WTC11 (cell line): ENCODE results near the gene OPN3. TPM values are rescaled to one million over a fixed set of nuclear protein-coding genes. Genes with fewer than 3 reads are reported as not detected.

Experiments
- ATAC-seq: fragments of 200-7000 bp; cut with Tn5 transposase; 2 replicates; pipeline ENCODE4 v1.10.0; 2021; ENCODE audit warnings: mild to moderate bottlenecking, moderate library complexity
- CTCF ChIA-PET: fragments of 300-600 bp; sonication (Branson Sonifier 250); formaldehyde crosslinking; loops from one replicate; lab custom pipeline; 2021; ENCODE audit warnings: antibody characterized with exemption; lab: Charles Lee
- POLR2A ChIA-PET: fragments of 350-600 bp; sonication (Branson Sonifier 250); formaldehyde crosslinking; loops from one replicate; lab custom pipeline; 2021; ENCODE audit warnings: antibody characterized with exemption; lab: Charles Lee
- DNase-seq: peaks from one replicate; pipeline ENCODE4 v3.0.0; 2021; ENCODE audit warnings: low spot score
- H3K27ac Mint-ChIP-seq: 2 replicates; pipeline ENCODE4 v1.8.0; 2021; ENCODE audit warnings: mixed read lengths
- H3K27me3 Mint-ChIP-seq: 2 replicates; pipeline ENCODE4 v1.8.0; 2021; ENCODE audit warnings: low read depth, mild to moderate bottlenecking, moderate library complexity, mixed read lengths
- H3K36me3 Mint-ChIP-seq: 2 replicates; pipeline ENCODE4 v1.8.0; 2021; ENCODE audit warnings: mixed read lengths
- H3K4me1 Mint-ChIP-seq: 2 replicates; pipeline ENCODE4 v1.8.0; 2022; ENCODE audit warnings: mixed read lengths
- H3K4me3 Mint-ChIP-seq: 2 replicates; pipeline ENCODE4 v1.8.0; 2021; ENCODE audit warnings: mild to moderate bottlenecking, moderate library complexity, mixed read lengths
- H3K9me3 Mint-ChIP-seq: 2 replicates; pipeline ENCODE4 v1.8.0; 2021; ENCODE audit warnings: mixed read lengths
- E2F4 ChIP-seq: sonication (generic); formaldehyde crosslinking; IDR thresholded peaks from 2 replicates; pipeline ENCODE4 v1.8.1; 2022; ENCODE audit warnings: low read depth, mild to moderate bottlenecking, moderate library complexity, missing genetic modification reagents, borderline replicate concordance
- ETV6 ChIP-seq: sonication (generic); formaldehyde crosslinking; IDR thresholded peaks from 2 replicates; pipeline ENCODE4 v1.8.1; 2022; ENCODE audit warnings: mild to moderate bottlenecking, missing genetic modification reagents
- FOXP4 ChIP-seq: sonication (generic); formaldehyde crosslinking; IDR thresholded peaks from 2 replicates; pipeline ENCODE4 v1.8.0; 2022; ENCODE audit warnings: mild to moderate bottlenecking, missing genetic modification reagents
- GABPB1 ChIP-seq: sonication (generic); formaldehyde crosslinking; IDR thresholded peaks from 2 replicates; pipeline ENCODE4 v1.8.1; 2023; ENCODE audit warnings: mild to moderate bottlenecking, missing genetic modification reagents
- IRF2 ChIP-seq: sonication (generic); formaldehyde crosslinking; IDR thresholded peaks from 2 replicates; pipeline ENCODE4 v1.8.0; 2022; ENCODE audit warnings: low read depth, missing genetic modification reagents, borderline replicate concordance
- JAZF1 ChIP-seq: fragments of 250-450 bp; sonication (Bioruptor Pico); IDR thresholded peaks from 2 replicates; pipeline ENCODE4 v1.9.0; 2021; ENCODE audit warnings: moderate library complexity, mild to moderate bottlenecking, inconsistent platforms
- JUN ChIP-seq: sonication (generic); formaldehyde crosslinking; IDR thresholded peaks from 2 replicates; pipeline ENCODE4 v1.8.0; 2023; ENCODE audit warnings: mild to moderate bottlenecking, missing genetic modification reagents
- KAT7 ChIP-seq: sonication (generic); formaldehyde crosslinking; IDR thresholded peaks from 2 replicates; pipeline ENCODE4 v1.8.1; 2023; ENCODE audit warnings: missing genetic modification reagents, mild to moderate bottlenecking, borderline replicate concordance
- PRDM15 ChIP-seq: sonication (generic); formaldehyde crosslinking; IDR thresholded peaks from 2 replicates; pipeline ENCODE4 v1.8.0; 2022; ENCODE audit warnings: missing genetic modification reagents
- PREB ChIP-seq: sonication (generic); formaldehyde crosslinking; IDR thresholded peaks from 2 replicates; pipeline ENCODE4 v1.8.1; 2022; ENCODE audit warnings: mild to moderate bottlenecking, missing genetic modification reagents, moderate library complexity, borderline replicate concordance
- TEAD1 ChIP-seq: sonication (generic); formaldehyde crosslinking; IDR thresholded peaks from 2 replicates; pipeline ENCODE4 v1.8.0; 2022; ENCODE audit warnings: mild to moderate bottlenecking, missing genetic modification reagents
- USF1 ChIP-seq: sonication (generic); formaldehyde crosslinking; IDR thresholded peaks from 2 replicates; pipeline ENCODE4 v1.8.0; 2022; ENCODE audit warnings: mild to moderate bottlenecking, missing genetic modification reagents
- ZBTB21 ChIP-seq: sonication (generic); formaldehyde crosslinking; IDR thresholded peaks from 2 replicates; pipeline ENCODE4 v1.8.1; 2023; ENCODE audit warnings: mild to moderate bottlenecking, missing genetic modification reagents, borderline replicate concordance
- ZMAT4 ChIP-seq: fragments of 250-450 bp; sonication (Bioruptor Pico); IDR thresholded peaks from 2 replicates; pipeline ENCODE4 v1.9.0; 2021; ENCODE audit warnings: mild to moderate bottlenecking
- ZNF219 ChIP-seq: sonication (generic); formaldehyde crosslinking; IDR thresholded peaks from 2 replicates; pipeline ENCODE4 v1.8.0; 2023; ENCODE audit warnings: missing genetic modification reagents, mild to moderate bottlenecking, borderline replicate concordance
- ZNF263 ChIP-seq: sonication (generic); formaldehyde crosslinking; IDR thresholded peaks from 2 replicates; pipeline ENCODE4 v1.8.1; 2022; ENCODE audit warnings: low read depth, mild to moderate bottlenecking, moderate library complexity, missing genetic modification reagents
- ZNF281 ChIP-seq: sonication (generic); formaldehyde crosslinking; IDR thresholded peaks from 2 replicates; pipeline ENCODE4 v1.8.0; 2023; ENCODE audit warnings: mild to moderate bottlenecking, missing genetic modification reagents
- ZNF416 ChIP-seq: fragments of 250-450 bp; sonication (Bioruptor Pico); IDR thresholded peaks from 2 replicates; pipeline ENCODE4 v1.9.0; 2021; ENCODE audit warnings: mild to moderate bottlenecking, inconsistent platforms
- ZSCAN18 ChIP-seq: fragments of 250-450 bp; sonication (Bioruptor Pico); IDR thresholded peaks from 2 replicates; pipeline ENCODE4 v2.1.2; 2022; ENCODE audit warnings: mild to moderate bottlenecking, moderate library complexity
- total RNA-seq: library from RNA; stranded (reverse); gene quantifications from 3 replicates; pipeline ENCODE4 v1.2.3, GENCODE V29; 2021

The OPN3 gene
- total RNA-seq, 1 experiment from 2014 or later, result 17.2 TPM

GRCh38 chr1:241589521-241589920 is 50.6 kb downstream of the OPN3 start (continued):
- TF ChIP-seq ZSCAN18 (CRISPR knock-in tag) (no peak), PRDM15 (CRISPR knock-in tag) (no peak), GABPB1 (CRISPR knock-in tag) (no peak), TEAD1 (CRISPR knock-in tag) (no peak), PREB (CRISPR knock-in tag) (no peak), USF1 (no peak), JUN (CRISPR knock-in tag) (no peak), ZNF416 (no peak)

- POLR2A ChIA-PET, result no interaction called here
- H3K27me3 Mint-ChIP-seq, result no peaks in the 10 kb centered on the region
- no peak for ATAC-seq
- no peak for DNase-seq
- no peak overlapping the region for H3K4me3 Mint-ChIP-seq
- no peaks in the 10 kb centered on the region for H3K4me1 Mint-ChIP-seq
- no peak overlapping the region for H3K27ac Mint-ChIP-seq
- H3K9me3 Mint-ChIP-seq, result no peaks in the 10 kb centered on the region
- no peaks in the 10 kb centered on the region for H3K36me3 Mint-ChIP-seq
- CTCF ChIA-PET, result no interaction called here
- TF ChIP-seq ZNF281 (no peak), ZNF263 (CRISPR knock-in tag) (no peak), ETV6 (CRISPR knock-in tag) (no peak), IRF2 (no peak), ZMAT4 (CRISPR knock-in tag) (no peak), E2F4 (no peak), ZNF219 (CRISPR knock-in tag) (no peak), KAT7 (CRISPR knock-in tag) (no peak), ZBTB21 (CRISPR knock-in tag) (no peak), JAZF1 (CRISPR knock-in tag) (no peak), FOXP4 (CRISPR knock-in tag) (no peak)
These were observed 53.2 kb downstream of the OPN3 start for GRCh38 chr1:241586905-241587512.
